GM18951 (cell line): ENCODE data around the gene PLA2R1.

Source experiments
- POLR2A ChIP-seq: IDR thresholded peaks from 4 replicates; pipeline ENCODE4 v1.6.1; 2011; ENCODE audit warnings: mild to moderate bottlenecking; ENCODE audit not compliant: insufficient read length, insufficient read depth; ENCODE audit errors: extremely low read depth
- in situ Hi-C: fragments of 300-500 bp; cut with MboI; formaldehyde crosslinking; loops from one replicate; pipeline ENCODE4 v1.12.0; 2022; ENCODE audit warnings: low sequenced_read_pairs, mixed read lengths, inconsistent platforms; ENCODE audit not compliant: unreplicated experiment

Gene PLA2R1

GRCh38 chr2:160062292-160063005, at the start of gene PLA2R1:
Gene PLA2R1, minus strand, starts transcription at chr2:160062615. Its CDS starts 212 bp downstream, at chr2:160062403.
- in situ Hi-C loops = no loop called here
- no peak for TF ChIP-seq POLR2A

- in situ Hi-C loops = no loop called here
- TF ChIP-seq POLR2A = no peak
These were observed 48.3 kb upstream of the PLA2R1 start for GRCh38 chr2:160110674-160111239.

GRCh38 chr2:160109939-160110673, 47.7 kb upstream of the PLA2R1 start:
- in situ Hi-C loops = loop anchor here (10.0 kb wide), 1 partner anchor 105 kb away; no protein-coding TSS in a partner anchor
- no peak for TF ChIP-seq POLR2A

- in situ Hi-C loops = loop anchor here (10.0 kb wide), 1 partner anchor 106 kb away; no protein-coding TSS in a partner anchor
These were observed 46.8 kb upstream of the PLA2R1 start for GRCh38 chr2:160109243-160109642.

GRCh38 chr2:160108646-160109045, 46.2 kb upstream of the PLA2R1 start:
- TF ChIP-seq POLR2A = no peak
- in situ Hi-C loops = loop anchor here (10.0 kb wide), 1 partner anchor 106 kb away; no protein-coding TSS in a partner anchor

More at GRCh38 chr2:160109243-160109642, 46.8 kb upstream of the PLA2R1 start:
- no peak for TF ChIP-seq POLR2A

- in situ Hi-C loops = loop anchor here (10.0 kb wide), 1 partner anchor 109 kb away; no protein-coding TSS in a partner anchor
These were observed 43.0 kb upstream of the PLA2R1 start for GRCh38 chr2:160105366-160105765.

GRCh38 chr2:160104115-160104514, 41.7 kb upstream of the PLA2R1 start:
- TF ChIP-seq POLR2A = no peak
- in situ Hi-C loops = loop anchor here (10.0 kb wide), 1 partner anchor 111 kb away; no protein-coding TSS in a partner anchor

More at GRCh38 chr2:160105366-160105765, 43.0 kb upstream of the PLA2R1 start:
- no peak for TF ChIP-seq POLR2A

GRCh38 chr2:160097326-160097725, 34.9 kb upstream of the PLA2R1 start:
- in situ Hi-C loops = no loop called here
- no peak for TF ChIP-seq POLR2A

- no peak for TF ChIP-seq POLR2A
- in situ Hi-C loops = no loop called here
These were observed 34.0 kb upstream of the PLA2R1 start for GRCh38 chr2:160096409-160096808.

- in situ Hi-C loops = no loop called here
These were observed 30.0 kb upstream of the PLA2R1 start for GRCh38 chr2:160092445-160092844.

GRCh38 chr2:160091381-160091780, 29.0 kb upstream of the PLA2R1 start:
- in situ Hi-C loops = no loop called here
- no peak for TF ChIP-seq POLR2A

More at GRCh38 chr2:160092445-160092844, 30.0 kb upstream of the PLA2R1 start:
- TF ChIP-seq POLR2A = no peak

- in situ Hi-C loops = no loop called here
- TF ChIP-seq POLR2A = no peak
These were observed 25.7 kb upstream of the PLA2R1 start for GRCh38 chr2:160087854-160088745.
